Caco-2 (cell line): ENCODE data around the gene NXN. TPM values are rescaled to one million over a fixed set of nuclear protein-coding genes. Genes with fewer than 3 reads are reported as not detected.

Experiments
- BruUV-seq: library from RNA; stranded (reverse); fragments of 400-500 nt; replicated peaks from 2 replicates; lab custom pipeline; 2021; lab: Mats Ljungman, UMichigan
- CTCF ChIA-PET: fragments of 300-600 bp; sonication (Branson Sonifier 250); formaldehyde crosslinking; loops from one replicate; lab custom pipeline; 2022; ENCODE audit warnings: antibody characterized with exemption; lab: Charles Lee
- POLR2A ChIA-PET: fragments of 300-600 bp; sonication (Branson Sonifier 250); formaldehyde crosslinking; loops from one replicate; lab custom pipeline; 2022; ENCODE audit warnings: antibody characterized with exemption; lab: Charles Lee
- DNase-seq, 2 experiments: peaks; one replicate each; pipeline versions ENCODE4 v3.0.0 to v3.0.0-alpha.2; 2020 to 2022
- H3K27me3 ChIP-seq: replicated peaks from 2 replicates; pipeline ENCODE4 v1.6.0; 2011; ENCODE audit warnings: low read length; ENCODE audit not compliant: control insufficient read depth, insufficient read depth
- H3K36me3 ChIP-seq: 2 replicates; pipeline ENCODE4 v1.5.1; 2011; ENCODE audit warnings: low read length; ENCODE audit not compliant: control insufficient read depth, insufficient read depth
- H3K4me1 ChIP-seq: fragments of 250-450 bp; sonication (Bioruptor Pico); 2 replicates; pipeline ENCODE4 v1.5.1; 2020; ENCODE audit warnings: mild to moderate bottlenecking
- H3K4me3 ChIP-seq: 2 replicates; pipeline ENCODE4 v1.5.1; 2011; ENCODE audit warnings: low read depth, mild to moderate bottlenecking, control low read depth, low read length
- H3K9me3 ChIP-seq: fragments of 250-450 bp; sonication (Bioruptor Pico); 2 replicates; pipeline ENCODE4 v1.5.1; 2020; ENCODE audit warnings: mild to moderate bottlenecking, moderate library complexity
- H3K27ac Mint-ChIP-seq: one replicate; pipeline ENCODE4 v1.8.0; 2022; ENCODE audit warnings: mixed read lengths; ENCODE audit not compliant: unreplicated experiment
- H3K27me3 Mint-ChIP-seq: one replicate; pipeline ENCODE4 v1.8.0; 2022; ENCODE audit warnings: mixed read lengths; ENCODE audit not compliant: insufficient read depth, unreplicated experiment
- H3K36me3 Mint-ChIP-seq: one replicate; pipeline ENCODE4 v1.8.0; 2022; ENCODE audit warnings: mild to moderate bottlenecking, mixed read lengths; ENCODE audit not compliant: insufficient read depth, unreplicated experiment
- H3K4me1 Mint-ChIP-seq: one replicate; pipeline ENCODE4 v1.8.0; 2022; ENCODE audit warnings: low read depth, mixed read lengths; ENCODE audit not compliant: unreplicated experiment
- H3K4me3 Mint-ChIP-seq: one replicate; pipeline ENCODE4 v1.8.0; 2022; ENCODE audit warnings: mild to moderate bottlenecking, moderate library complexity, mixed read lengths; ENCODE audit not compliant: unreplicated experiment
- H3K9me3 Mint-ChIP-seq: one replicate; pipeline ENCODE4 v1.8.0; 2022; ENCODE audit warnings: mixed read lengths; ENCODE audit not compliant: unreplicated experiment
- intact Hi-C: fragments of 100-400 bp; cut with micrococcal nuclease; formaldehyde crosslinking; loops from one replicate; pipeline ENCODE4 v1.10.0; 2022; ENCODE audit not compliant: unreplicated experiment
- total RNA-seq: library from RNA; stranded (reverse); gene quantifications from 2 replicates; pipeline ENCODE4 v1.2.3, GENCODE V29; 2022
- TF ChIP-seq, protein P1 (sequence below), 2 experiments: fragments of 200-600 bp in 1 of 2; IDR thresholded peaks; 1 replicate in 1 of 2; 2 replicates in 1 of 2; pipeline versions ENCODE4 v1.5.1 to v1.8.0; 2011 to 2022; ENCODE audit warnings: antibody characterized with exemption in 1 of 2, control low read depth in 1 of 2, inconsistent platforms in 1 of 2, low read depth in 1 of 2, low read length in 1 of 2, mild to moderate bottlenecking in 1 of 2, moderate library complexity in 1 of 2; ENCODE audit not compliant: insufficient read depth in 1 of 2, severe bottlenecking in 1 of 2, unreplicated experiment in 1 of 2

NXN gene
- total RNA-seq, 1 experiment from 2014 or later, result 76.7 TPM

DNA sequence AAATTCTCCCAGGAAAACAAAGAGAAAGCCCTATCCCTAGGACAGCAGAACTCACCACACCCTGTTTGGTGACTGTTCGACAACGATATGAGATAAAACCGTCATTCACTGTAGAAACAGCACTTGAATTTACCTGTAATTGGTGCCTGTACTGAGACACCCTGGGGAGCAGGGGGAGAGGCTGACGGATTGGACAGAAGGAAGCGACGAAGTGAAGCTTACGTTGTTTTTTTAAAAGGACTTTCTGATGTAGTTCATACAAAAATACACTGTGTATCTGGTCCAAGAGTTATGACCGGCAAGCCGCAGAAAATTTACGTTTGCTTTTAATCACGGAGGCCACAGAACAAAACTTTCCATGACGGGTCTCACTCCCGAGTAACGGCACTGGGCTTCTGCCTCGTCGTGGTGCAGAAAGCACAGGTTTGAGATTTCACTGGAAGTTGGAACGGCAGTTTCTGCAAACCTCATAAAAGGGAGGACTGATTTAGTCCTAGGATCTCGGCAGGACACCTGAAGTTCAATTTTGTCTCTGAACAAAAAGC lies 9.7 kb downstream of the NXN start:
- BruUV-seq, result TSS peak; percentile 81
- peak overlapping the region; percentile 74 for H3K4me3 Mint-ChIP-seq
- Histone ChIP-seq H3K4me3 (peak overlapping the region; percentile 24), H3K4me1 (peaks cover 71% of the 10 kb centered on the region), H3K36me3 (no peaks in the 10 kb centered on the region), H3K27me3 (no peaks in the 10 kb centered on the region), H3K9me3 (no peaks in the 10 kb centered on the region)
- intact Hi-C loops, result loop anchor here (1.0 to 2.0 kb wide), 2 partner anchors 16 to 45 kb away; no protein-coding TSS in a partner anchor
- H3K36me3 Mint-ChIP-seq, result peaks cover 86% of the 10 kb centered on the region
- CTCF ChIA-PET, result no interaction called here
- peak overlapping the region; percentile 91 for H3K27ac Mint-ChIP-seq
- POLR2A ChIA-PET, result interaction anchor here (0.6 to 3.4 kb wide), 4 partner anchors 8 to 260 kb away, joined by 3 to 24 read pairs (median 8); partner anchors contain the start of gene NXN
- TF ChIP-seq, protein P1, sequence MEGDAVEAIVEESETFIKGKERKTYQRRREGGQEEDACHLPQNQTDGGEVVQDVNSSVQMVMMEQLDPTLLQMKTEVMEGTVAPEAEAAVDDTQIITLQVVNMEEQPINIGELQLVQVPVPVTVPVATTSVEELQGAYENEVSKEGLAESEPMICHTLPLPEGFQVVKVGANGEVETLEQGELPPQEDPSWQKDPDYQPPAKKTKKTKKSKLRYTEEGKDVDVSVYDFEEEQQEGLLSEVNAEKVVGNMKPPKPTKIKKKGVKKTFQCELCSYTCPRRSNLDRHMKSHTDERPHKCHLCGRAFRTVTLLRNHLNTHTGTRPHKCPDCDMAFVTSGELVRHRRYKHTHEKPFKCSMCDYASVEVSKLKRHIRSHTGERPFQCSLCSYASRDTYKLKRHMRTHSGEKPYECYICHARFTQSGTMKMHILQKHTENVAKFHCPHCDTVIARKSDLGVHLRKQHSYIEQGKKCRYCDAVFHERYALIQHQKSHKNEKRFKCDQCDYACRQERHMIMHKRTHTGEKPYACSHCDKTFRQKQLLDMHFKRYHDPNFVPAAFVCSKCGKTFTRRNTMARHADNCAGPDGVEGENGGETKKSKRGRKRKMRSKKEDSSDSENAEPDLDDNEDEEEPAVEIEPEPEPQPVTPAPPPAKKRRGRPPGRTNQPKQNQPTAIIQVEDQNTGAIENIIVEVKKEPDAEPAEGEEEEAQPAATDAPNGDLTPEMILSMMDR (IDR thresholded peaks at IDR 0.05; ENCODE audit: insufficient read depth in 1 of 2, low read depth in 1 of 2, low read length in 1 of 2, severe bottlenecking in 1 of 2, unreplicated experiment in 1 of 2), result no peak
- DNase-seq, result no peak
- no peaks in the 10 kb centered on the region for H3K27me3 Mint-ChIP-seq
- no peaks in the 10 kb centered on the region for H3K9me3 Mint-ChIP-seq
- H3K4me1 Mint-ChIP-seq, result peaks cover 46% of the 10 kb centered on the region

DNA sequence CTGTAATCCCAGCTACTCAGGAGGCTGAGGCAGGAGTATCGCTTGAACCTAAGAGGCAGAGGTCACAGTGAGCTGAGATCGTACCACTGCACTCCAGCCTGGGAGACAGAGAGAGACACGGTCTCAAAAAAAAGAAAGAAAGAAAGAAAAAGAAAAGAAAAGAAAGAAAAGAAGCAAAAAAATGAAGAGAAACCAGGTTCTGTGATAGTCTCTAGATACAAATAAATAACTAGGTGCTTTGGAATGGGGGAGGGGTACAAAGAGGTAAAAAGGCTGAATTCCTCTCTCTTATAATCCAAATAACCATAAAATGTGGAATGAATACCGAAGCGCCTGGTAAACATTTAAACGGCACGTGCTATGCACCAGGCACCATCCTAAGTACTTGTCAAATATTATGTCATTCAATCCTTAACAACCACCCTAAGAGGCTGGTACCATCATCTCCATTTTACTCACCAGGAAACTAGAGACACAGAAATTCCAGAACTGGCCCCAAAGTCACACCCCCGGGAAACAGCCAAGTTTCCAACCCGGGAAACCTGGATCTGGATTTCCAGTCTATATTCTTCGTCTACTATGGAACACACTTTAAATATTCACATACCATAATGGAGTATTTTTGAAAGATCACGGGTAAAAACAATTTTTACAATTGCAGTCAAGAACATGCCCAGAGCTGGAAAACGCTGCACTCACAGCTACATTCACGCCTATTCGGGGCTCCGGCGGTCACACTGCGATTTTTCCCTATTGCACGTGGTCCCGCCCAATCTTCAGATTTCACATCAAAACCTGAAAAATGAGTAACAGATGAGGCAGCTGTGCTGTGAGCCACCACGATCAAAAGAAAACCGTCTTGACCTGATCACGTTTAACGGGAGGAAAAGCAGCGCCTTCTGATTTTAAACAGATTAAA lies 10.5 kb downstream of the NXN start:
- Histone ChIP-seq H3K36me3 (no peaks in the 10 kb centered on the region), H3K4me3 (peak overlapping the region; percentile 24), H3K4me1 (peaks cover 76% of the 10 kb centered on the region), H3K27me3 (no peaks in the 10 kb centered on the region), H3K9me3 (no peaks in the 10 kb centered on the region)
- peak overlapping the region; percentile 91 for H3K27ac Mint-ChIP-seq
- H3K4me3 Mint-ChIP-seq, result peak overlapping the region; percentile 74
- DNase-seq, result peak; percentile 81 to 84
- POLR2A ChIA-PET, result interaction anchor here (0.6 to 3.4 kb wide), 4 partner anchors 9 to 260 kb away, joined by 3 to 24 read pairs (median 8); partner anchors contain the start of gene NXN
- BruUV-seq, result no TSS peak
- peaks cover 79% of the 10 kb centered on the region for H3K36me3 Mint-ChIP-seq
- no peaks in the 10 kb centered on the region for H3K27me3 Mint-ChIP-seq
- TF ChIP-seq, protein P1 (IDR thresholded peaks at IDR 0.05; ENCODE audit: insufficient read depth in 1 of 2, low read depth in 1 of 2, low read length in 1 of 2, severe bottlenecking in 1 of 2, unreplicated experiment in 1 of 2), result no peak
- CTCF ChIA-PET, result interaction anchor here (0.6 to 0.8 kb wide), 3 partner anchors 9 to 31 kb away, joined by 3 to 6 read pairs (median 5); no protein-coding TSS in a partner anchor
- H3K4me1 Mint-ChIP-seq, result peaks cover 51% of the 10 kb centered on the region
- intact Hi-C loops, result loop anchor here (1.0 to 2.0 kb wide), 2 partner anchors 15 to 44 kb away; no protein-coding TSS in a partner anchor
- no peaks in the 10 kb centered on the region for H3K9me3 Mint-ChIP-seq

DNA sequence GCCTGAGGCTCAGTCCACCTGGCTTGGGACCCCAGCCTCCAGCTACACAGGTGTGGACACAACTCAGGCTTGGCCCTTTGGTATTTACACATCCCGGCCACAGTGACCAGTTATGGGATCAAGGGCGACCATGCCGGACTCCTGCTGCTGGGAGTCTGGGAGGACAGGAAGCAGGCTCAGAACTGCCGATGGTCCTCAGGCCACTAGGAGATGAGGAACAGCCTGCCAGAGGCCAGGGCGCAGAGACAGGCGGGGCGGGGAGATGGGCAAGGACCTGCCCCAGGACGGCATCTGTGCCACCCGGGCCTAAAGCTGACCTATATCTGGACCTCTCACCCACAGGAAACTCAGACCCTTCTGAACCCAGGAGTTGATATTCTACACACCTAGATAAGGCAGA lies 12.5 kb downstream of the NXN start:
- no peaks in the 10 kb centered on the region for H3K9me3 Mint-ChIP-seq
- peaks cover 72% of the 10 kb centered on the region for H3K4me1 ChIP-seq
- H3K36me3 Mint-ChIP-seq, result peaks cover 70% of the 10 kb centered on the region
- ChIA-PET CTCF (interaction anchor here (0.7 kb wide), 1 partner anchor 16 kb away, joined by 3 read pairs; no protein-coding TSS in a partner anchor), POLR2A (no interaction called here)
- no peaks in the 10 kb centered on the region for H3K36me3 ChIP-seq
- TF ChIP-seq, protein P1 (IDR thresholded peaks at IDR 0.05; ENCODE audit: insufficient read depth in 1 of 2, low read depth in 1 of 2, low read length in 1 of 2, severe bottlenecking in 1 of 2, unreplicated experiment in 1 of 2), result no peak
- peak overlapping the region; percentile 57 for H3K4me3 Mint-ChIP-seq
- no peak for DNase-seq
- no peaks in the 10 kb centered on the region for H3K27me3 Mint-ChIP-seq
- peak overlapping the region; percentile 91 for H3K27ac Mint-ChIP-seq
- H3K27me3 ChIP-seq, result no peaks in the 10 kb centered on the region
- peaks cover 43% of the 10 kb centered on the region for H3K4me1 Mint-ChIP-seq
- intact Hi-C loops, result no loop called here
- H3K9me3 ChIP-seq, result no peaks in the 10 kb centered on the region
- H3K4me3 ChIP-seq, result no peak overlapping the region
- no TSS peak for BruUV-seq
